ENCODE data around the gene B3GNT4. TPM values are rescaled to one million over a fixed set of nuclear protein-coding genes. Genes with fewer than 3 reads are reported as not detected.
A peak's percentile ranks its signal among the peaks of the same experiment; 100 is the strongest.

The B3GNT4 gene
- total RNA-seq, 2 experiments from 2014 or later = not detected

DNA sequence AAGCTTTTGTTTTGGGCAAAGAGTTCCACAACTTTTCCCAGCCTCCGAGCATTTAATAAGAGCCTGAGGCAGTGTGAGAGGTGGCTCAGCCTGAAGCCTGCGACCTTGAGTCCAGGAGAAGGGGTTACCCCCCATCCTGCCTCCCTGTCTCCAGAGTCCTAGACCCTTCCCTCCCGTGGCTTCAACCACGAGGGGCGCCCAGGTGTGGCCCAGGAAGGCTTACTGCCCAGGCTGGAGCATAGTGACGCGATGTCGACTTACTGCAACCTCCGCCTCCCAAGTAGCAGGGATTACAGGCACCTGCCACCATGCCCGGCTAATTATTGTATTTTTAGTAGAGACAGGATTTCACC is 19.9 kb upstream of the B3GNT4 start:
- POLR2A ChIA-PET = interaction anchor here (0.6 kb wide), 1 partner anchor 85 kb away, joined by 3 read pairs; no protein-coding TSS in a partner anchor
- no peak for DNase-seq (ENCODE audit: low spot score)
- H4K20me1 ChIP-seq (ENCODE audit: insufficient read depth, low read length) = no peaks in the 10 kb centered on the region
- H3K9me2 ChIP-seq (ENCODE audit: insufficient read depth, low read length) = no peaks in the 10 kb centered on the region
- no peaks in the 10 kb centered on the region for H3K9me3 ChIP-seq (ENCODE audit: low read length)
- intact Hi-C loops (cut with micrococcal nuclease; ENCODE audit: unreplicated experiment) = no loop called here
- no peaks in the 10 kb centered on the region for H3K79me2 ChIP-seq (ENCODE audit: insufficient read depth, low read depth, low read length)
- H3K4me2 ChIP-seq (ENCODE audit: low read length) = no peak overlapping the region; the same call in 1 of the 2 replicates
- H3K4me3 ChIP-seq (ENCODE audit: low read depth, low read length, poor library complexity, severe bottlenecking) = no peak overlapping the region
- no peaks in the 10 kb centered on the region for H3K36me3 ChIP-seq (ENCODE audit: insufficient read depth, low read length)
- TF ChIP-seq EZH2phosphoT487 (IDR thresholded peaks at IDR 0.05; ENCODE audit: borderline replicate concordance, low read depth, low read length) = no peak
- TF ChIP-seq, protein P1, sequence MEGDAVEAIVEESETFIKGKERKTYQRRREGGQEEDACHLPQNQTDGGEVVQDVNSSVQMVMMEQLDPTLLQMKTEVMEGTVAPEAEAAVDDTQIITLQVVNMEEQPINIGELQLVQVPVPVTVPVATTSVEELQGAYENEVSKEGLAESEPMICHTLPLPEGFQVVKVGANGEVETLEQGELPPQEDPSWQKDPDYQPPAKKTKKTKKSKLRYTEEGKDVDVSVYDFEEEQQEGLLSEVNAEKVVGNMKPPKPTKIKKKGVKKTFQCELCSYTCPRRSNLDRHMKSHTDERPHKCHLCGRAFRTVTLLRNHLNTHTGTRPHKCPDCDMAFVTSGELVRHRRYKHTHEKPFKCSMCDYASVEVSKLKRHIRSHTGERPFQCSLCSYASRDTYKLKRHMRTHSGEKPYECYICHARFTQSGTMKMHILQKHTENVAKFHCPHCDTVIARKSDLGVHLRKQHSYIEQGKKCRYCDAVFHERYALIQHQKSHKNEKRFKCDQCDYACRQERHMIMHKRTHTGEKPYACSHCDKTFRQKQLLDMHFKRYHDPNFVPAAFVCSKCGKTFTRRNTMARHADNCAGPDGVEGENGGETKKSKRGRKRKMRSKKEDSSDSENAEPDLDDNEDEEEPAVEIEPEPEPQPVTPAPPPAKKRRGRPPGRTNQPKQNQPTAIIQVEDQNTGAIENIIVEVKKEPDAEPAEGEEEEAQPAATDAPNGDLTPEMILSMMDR (conservative IDR thresholded peaks at IDR 0.05; ENCODE audit: low read length) = no peak
- no TSS peak for BruUV-seq (replicated peaks)
- no peak overlapping the region for H2AFZ ChIP-seq (ENCODE audit: low read length)
- CTCF ChIA-PET (ENCODE audit: unreplicated experiment) = no interaction called here
- no peaks in the 10 kb centered on the region for H3K4me1 ChIP-seq (ENCODE audit: insufficient read depth, low read length, poor library complexity, severe bottlenecking)
- H3K27ac ChIP-seq (ENCODE audit: low read depth, low read length, poor library complexity, severe bottlenecking) = no peak overlapping the region

DNA sequence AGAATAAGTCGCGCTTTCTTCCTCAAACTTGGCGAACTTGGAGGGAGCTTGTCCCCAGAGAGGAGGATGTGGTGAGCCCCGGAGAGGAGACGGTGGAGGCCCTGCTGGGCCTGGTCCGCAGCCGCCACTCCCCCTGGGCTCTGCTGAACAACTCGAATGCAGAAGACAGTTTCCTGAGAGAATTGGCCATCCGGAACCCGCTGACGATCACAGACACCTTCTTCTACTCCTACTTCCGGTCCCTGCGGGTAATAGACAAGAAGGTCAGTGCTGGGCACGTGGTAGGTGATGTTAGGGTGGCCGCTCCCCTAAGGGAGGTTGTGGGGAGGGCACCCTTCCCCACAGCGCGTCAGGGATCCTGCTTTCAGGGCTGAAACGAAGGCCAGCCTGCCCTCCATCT is 19.0 kb upstream of the B3GNT4 start:
- ChIA-PET CTCF (ENCODE audit: unreplicated experiment) (no interaction called here), POLR2A (no interaction called here)
- Histone ChIP-seq H3K4me1 (ENCODE audit: insufficient read depth, low read length, poor library complexity, severe bottlenecking) (no peaks in the 10 kb centered on the region), H4K20me1 (ENCODE audit: insufficient read depth, low read length) (no peaks in the 10 kb centered on the region), H3K27ac (ENCODE audit: low read depth, low read length, poor library complexity, severe bottlenecking) (no peak overlapping the region), H2AFZ (ENCODE audit: low read length) (0 out of 2 replicates have a peak overlapping the region, but pooled peaks have one; percentile 17), H3K79me2 (ENCODE audit: insufficient read depth, low read depth, low read length) (no peaks in the 10 kb centered on the region), H3K4me3 (ENCODE audit: low read depth, low read length, poor library complexity, severe bottlenecking) (no peak overlapping the region), H3K9me2 (ENCODE audit: insufficient read depth, low read length) (no peaks in the 10 kb centered on the region), H3K36me3 (ENCODE audit: insufficient read depth, low read length) (no peaks in the 10 kb centered on the region), H3K9me3 (ENCODE audit: low read length) (no peaks in the 10 kb centered on the region), H3K4me2 (ENCODE audit: low read length) (no peak overlapping the region)
- no peak for DNase-seq (ENCODE audit: low spot score)
- intact Hi-C loops (cut with micrococcal nuclease; ENCODE audit: unreplicated experiment) = no loop called here
- BruUV-seq (replicated peaks) = no TSS peak
- TF ChIP-seq EZH2phosphoT487 (IDR thresholded peaks at IDR 0.05; ENCODE audit: borderline replicate concordance, low read depth, low read length) = no peak
- TF ChIP-seq, protein P1 (conservative IDR thresholded peaks at IDR 0.05; ENCODE audit: low read length) = no peak

DNA sequence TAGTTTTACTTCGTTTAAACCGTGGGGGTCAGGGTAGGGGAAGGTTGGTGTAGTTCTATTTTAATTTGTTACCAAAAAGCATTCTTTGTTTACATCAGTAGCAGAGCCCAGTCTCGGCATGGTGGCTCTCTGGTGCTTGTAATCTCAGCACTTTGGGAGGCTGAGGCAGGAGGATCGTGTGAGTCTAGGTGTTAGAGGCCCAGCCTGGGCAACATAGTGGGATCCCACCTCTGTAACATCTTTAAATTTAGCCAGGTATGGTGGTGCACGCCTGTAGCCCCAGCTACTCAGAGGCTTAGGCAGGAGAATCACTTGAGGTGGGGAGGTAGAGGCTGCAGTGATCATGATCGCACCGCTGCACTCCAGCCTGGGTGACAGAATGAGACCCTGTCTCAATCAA is 18.4 kb upstream of the B3GNT4 start:
- intact Hi-C loops (cut with micrococcal nuclease; ENCODE audit: unreplicated experiment) = no loop called here
- H3K4me1 ChIP-seq (ENCODE audit: insufficient read depth, low read length, poor library complexity, severe bottlenecking) = no peaks in the 10 kb centered on the region
- H4K20me1 ChIP-seq (ENCODE audit: insufficient read depth, low read length) = no peaks in the 10 kb centered on the region
- H3K9me3 ChIP-seq (ENCODE audit: low read length) = no peaks in the 10 kb centered on the region
- no peak overlapping the region for H3K4me3 ChIP-seq (ENCODE audit: low read depth, low read length, poor library complexity, severe bottlenecking)
- no peaks in the 10 kb centered on the region for H3K36me3 ChIP-seq (ENCODE audit: insufficient read depth, low read length)
- H3K79me2 ChIP-seq (ENCODE audit: insufficient read depth, low read depth, low read length) = no peaks in the 10 kb centered on the region
- ChIA-PET POLR2A (no interaction called here), CTCF (ENCODE audit: unreplicated experiment) (no interaction called here)
- no peaks in the 10 kb centered on the region for H3K9me2 ChIP-seq (ENCODE audit: insufficient read depth, low read length)
- no peak overlapping the region for H3K27ac ChIP-seq (ENCODE audit: low read depth, low read length, poor library complexity, severe bottlenecking)
- H2AFZ ChIP-seq (ENCODE audit: low read length) = no peak overlapping the region
- BruUV-seq (replicated peaks) = no TSS peak
- TF ChIP-seq, protein P1 (conservative IDR thresholded peaks at IDR 0.05; ENCODE audit: low read length) = no peak
- no peak for TF ChIP-seq EZH2phosphoT487 (IDR thresholded peaks at IDR 0.05; ENCODE audit: borderline replicate concordance, low read depth, low read length)
- DNase-seq (ENCODE audit: low spot score) = no peak
- H3K4me2 ChIP-seq (ENCODE audit: low read length) = no peak overlapping the region

Data from OCI-LY7 (cell line).